GM19035 (cell line): ENCODE results near the gene DHRS9.
"Not testable (repeated sequence)": the region's sequence is repeated elsewhere in the genome, so short reads cannot be mapped to it uniquely, and the experiment has no call there.

Experiments
- ATAC-seq: cut with Tn5 transposase; IDR thresholded peaks from one replicate; pipeline ENCODE4 v1.9.1; 2021; ENCODE audit not compliant: unreplicated experiment

Gene DHRS9

DNA sequence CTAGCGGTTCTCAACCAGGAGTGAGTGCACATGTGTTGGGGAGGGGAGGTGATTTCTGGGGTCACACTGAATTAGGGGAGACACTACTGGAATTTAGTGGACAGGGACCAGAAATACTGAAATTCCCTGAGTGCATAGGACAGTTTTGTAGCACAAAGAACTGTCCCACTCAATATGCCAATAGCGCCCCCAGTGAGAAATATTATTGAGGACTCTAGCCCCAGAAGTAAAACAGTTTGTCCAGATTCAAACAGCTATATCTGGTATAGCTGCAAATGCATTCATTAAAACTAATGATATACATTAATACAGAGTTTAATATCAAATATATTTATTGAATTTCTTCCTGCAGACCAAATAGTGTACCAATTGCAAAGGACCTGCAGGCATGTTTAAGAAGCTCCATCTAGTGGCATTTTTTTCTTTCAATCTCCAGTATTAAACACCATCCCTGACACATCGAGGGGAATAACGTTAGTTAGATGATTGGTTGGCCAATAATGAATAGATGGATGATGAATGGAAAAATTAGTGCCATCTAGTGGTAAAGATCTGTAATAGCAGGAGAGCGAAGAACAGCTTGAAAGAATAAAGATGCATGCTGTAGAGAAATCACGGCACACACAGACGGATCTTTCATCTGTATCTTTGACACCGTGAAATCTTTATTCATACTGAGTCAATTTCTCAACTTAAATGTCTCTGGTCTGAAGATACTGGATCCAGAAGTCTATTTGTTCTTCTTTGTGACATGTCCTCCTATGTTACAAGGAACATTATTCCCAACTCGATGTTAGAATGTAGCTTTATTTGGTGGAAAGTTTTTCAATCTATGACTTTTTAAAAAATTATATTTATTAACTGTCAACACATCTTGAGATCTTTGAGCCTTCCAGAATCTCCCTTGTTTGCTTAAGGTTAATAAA, 62.5 kb downstream of the DHRS9 start:
- ATAC-seq = no peak

- not testable (repeated sequence) for ATAC-seq
Measured at GRCh38 chr2:169134272-169134671, 64.9 kb downstream of the DHRS9 start.

DNA sequence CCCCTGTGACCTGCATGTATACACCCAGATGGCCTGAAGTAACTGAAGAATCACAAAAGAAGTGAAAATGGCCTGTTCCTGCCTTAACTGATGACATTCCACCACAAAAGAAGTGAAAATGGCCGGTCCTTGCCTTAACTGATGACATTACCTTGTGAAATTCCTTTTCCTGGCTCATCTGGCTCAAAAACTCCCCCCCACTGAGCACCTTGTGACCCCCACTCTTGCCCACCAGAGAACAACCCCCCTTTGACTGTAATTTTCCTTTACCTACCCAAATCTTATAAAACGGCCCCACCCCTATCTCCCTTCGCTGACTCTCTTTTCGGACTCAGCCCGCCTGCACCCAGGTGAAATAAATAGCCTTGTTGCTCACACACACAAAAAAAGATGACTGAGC, 67.1 kb downstream of the DHRS9 start:
- ATAC-seq = not testable (repeated sequence)

- ATAC-seq = no peak
Measured at GRCh38 chr2:169136885-169137534, 67.6 kb downstream of the DHRS9 start.

DNA sequence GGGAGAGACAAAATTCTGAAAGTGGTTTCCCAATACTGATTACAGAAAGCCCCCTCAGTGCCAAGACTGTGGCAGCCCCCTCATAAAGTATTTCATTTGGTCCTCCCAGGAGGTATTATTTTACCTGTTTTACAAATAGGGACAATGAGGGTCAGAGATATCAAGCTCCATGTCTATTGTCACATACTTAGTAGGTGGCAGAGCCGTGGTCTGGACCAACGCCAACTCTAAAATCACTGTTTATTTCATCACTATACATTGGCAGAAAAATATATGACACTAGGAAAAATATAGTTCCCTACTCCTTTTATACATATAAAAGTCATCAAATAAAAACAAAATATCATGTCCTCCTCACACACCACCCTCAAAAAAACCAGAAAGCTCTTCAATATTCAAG, 68.6 kb downstream of the DHRS9 start:
- no peak for ATAC-seq

GRCh38 chr2:169139145-169139544, 69.8 kb downstream of the DHRS9 start:
- no peak for ATAC-seq

- no peak for ATAC-seq
Measured at GRCh38 chr2:169139993-169140767, 70.8 kb downstream of the DHRS9 start.

GRCh38 chr2:169141713-169142352, 72.5 kb downstream of the DHRS9 start:
- peak; percentile 75 for ATAC-seq

- no peak for ATAC-seq
Measured at GRCh38 chr2:169143998-169144397, 74.6 kb downstream of the DHRS9 start.
